Esophagus muscularis mucosa (tissue), 3 donors: Measurements from ENCODE around the gene NCF4.

Source experiments
- CTCF ChIP-seq, 3 experiments: fragments of 200-600 bp in 2 of 3; fragments of 450-650 bp in 1 of 3; sonication (generic) in 2 of 3; IDR thresholded peaks; one replicate each; pipeline ENCODE4 v1.5.1; 2017 to 2019; ENCODE audit warnings: antibody characterized with exemption in 3 of 3, mild to moderate bottlenecking in 2 of 3, moderate library complexity in 1 of 3
- POLR2AphosphoS5 ChIP-seq, 2 donors: sonication (generic); formaldehyde crosslinking; IDR thresholded peaks; one replicate each; pipeline ENCODE4 v1.6.1; 2017; ENCODE audit warnings: antibody characterized with exemption in 2 of 2

DNA sequence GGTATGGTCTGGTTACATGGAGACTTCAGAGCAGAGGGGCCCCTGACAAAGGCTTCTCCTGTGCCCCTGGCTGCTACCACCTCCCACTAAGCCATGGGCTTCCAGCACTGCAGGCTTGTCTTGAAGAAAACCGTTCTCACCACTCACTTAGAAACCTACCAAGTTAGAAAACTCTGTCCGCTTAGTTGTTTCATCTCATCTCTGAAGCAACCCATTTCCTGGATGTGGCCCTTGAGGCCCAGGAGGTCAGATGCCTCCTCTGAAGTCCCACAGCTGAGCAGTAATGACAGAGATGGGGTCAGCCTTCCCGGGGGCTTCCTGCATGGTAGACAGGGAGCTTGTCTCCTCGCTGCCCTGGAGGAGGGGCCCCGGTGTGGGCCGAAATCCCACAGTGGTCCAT is 65.5 kb downstream of the NCF4 start:
- TF ChIP-seq CTCF (IDR thresholded peaks at IDR 0.05), result no peak
- no peak for TF ChIP-seq POLR2AphosphoS5 (IDR thresholded peaks at IDR 0.05)
